H4 (cell line): ENCODE measurements around the gene SC5D. TPM values are rescaled to one million over a fixed set of nuclear protein-coding genes. Genes with fewer than 3 reads are reported as not detected.

Experiments
- DNase-seq: peaks from one replicate; pipeline ENCODE4 v3.0.0-alpha.2; 2015; ENCODE audit warnings: low spot score
- total RNA-seq: library from RNA; depleted of rRNA; stranded (reverse); fragments of >200 nt; shearing (Covaris generic); gene quantifications from 2 replicates; pipeline ENCODE4 v1.2.3, GENCODE V29; 2014; rRNA removed

Gene SC5D
- total RNA-seq, 1 experiment from 2014 or later: 46.9 TPM

DNA sequence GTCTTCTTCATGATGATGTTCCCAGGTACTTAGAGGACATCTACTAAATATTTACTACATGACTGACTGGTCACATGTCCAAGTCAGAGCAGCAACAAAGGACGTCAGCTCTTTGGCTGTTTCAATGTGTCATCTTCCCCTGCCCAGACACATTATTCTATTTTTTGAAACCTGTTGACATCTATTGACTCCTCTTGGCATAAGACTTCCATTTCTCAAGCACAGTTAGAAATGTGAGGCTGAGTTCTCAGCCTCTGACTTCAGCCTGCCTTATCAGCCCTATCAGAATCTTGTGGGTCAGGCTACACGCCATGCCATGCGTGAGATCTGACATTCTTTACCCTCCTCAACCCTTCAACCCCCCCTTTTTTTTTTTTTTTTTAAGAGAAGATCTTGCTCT is 63.8 kb downstream of the SC5D start:
- no peak for DNase-seq

Other genes starting within 250 kb of the SC5D start
- 0.04 and 0.06 TPM in 2 replicates for gene TECTA, start 191.5 kb upstream of the SC5D start, total RNA-seq
- 2.5 and 3.6 TPM in 2 replicates for gene SORL1, start 159.5 kb downstream of the SC5D start, total RNA-seq